Hepatocyte (in vitro differentiated cells): ENCODE data around the gene LIMS2.

ENCODE experiments used
- CTCF ChIP-seq: fragments of 200-600 bp; sonication (generic); IDR thresholded peaks from 2 replicates; pipeline ENCODE4 v1.5.1; 2016; ENCODE audit warnings: antibody characterized with exemption, mild to moderate bottlenecking; ENCODE audit not compliant: poor library complexity
- EZH2phosphoT487 ChIP-seq: fragments of 200-600 bp; sonication (generic); IDR thresholded peaks from one replicate; pipeline ENCODE4 v1.6.1; 2018; ENCODE audit warnings: antibody characterized with exemption, mild to moderate bottlenecking, low read depth, moderate library complexity; ENCODE audit not compliant: unreplicated experiment, severe bottlenecking

GRCh38 chr2:127589358-127589757 lies 86.0 kb downstream of the LIMS2 start:
- TF ChIP-seq CTCF (no peak), EZH2phosphoT487 (no peak)
